Stomach (tissue), 4 donors: ENCODE data around the gene SLC51A.

Source experiments
- POLR2A ChIP-seq, 4 donors: fragments of 450-650 bp; IDR thresholded peaks; one replicate each; pipeline ENCODE4 v1.6.1; 2016; ENCODE audit warnings: antibody characterized with exemption in 4 of 4, control low read depth in 2 of 4, mild to moderate bottlenecking in 1 of 4, moderate library complexity in 1 of 4
- TF ChIP-seq, protein P1 (sequence below), 7 experiments: fragments of 450-650 bp in 4 of 7; fragments of 200-600 bp in 3 of 7; sonication (generic) in 3 of 7; IDR thresholded peaks; one replicate each; pipeline ENCODE4 v1.5.1; 2016 to 2019; ENCODE audit warnings: antibody characterized with exemption in 7 of 7, control low read depth in 2 of 7, mild to moderate bottlenecking in 1 of 7

DNA sequence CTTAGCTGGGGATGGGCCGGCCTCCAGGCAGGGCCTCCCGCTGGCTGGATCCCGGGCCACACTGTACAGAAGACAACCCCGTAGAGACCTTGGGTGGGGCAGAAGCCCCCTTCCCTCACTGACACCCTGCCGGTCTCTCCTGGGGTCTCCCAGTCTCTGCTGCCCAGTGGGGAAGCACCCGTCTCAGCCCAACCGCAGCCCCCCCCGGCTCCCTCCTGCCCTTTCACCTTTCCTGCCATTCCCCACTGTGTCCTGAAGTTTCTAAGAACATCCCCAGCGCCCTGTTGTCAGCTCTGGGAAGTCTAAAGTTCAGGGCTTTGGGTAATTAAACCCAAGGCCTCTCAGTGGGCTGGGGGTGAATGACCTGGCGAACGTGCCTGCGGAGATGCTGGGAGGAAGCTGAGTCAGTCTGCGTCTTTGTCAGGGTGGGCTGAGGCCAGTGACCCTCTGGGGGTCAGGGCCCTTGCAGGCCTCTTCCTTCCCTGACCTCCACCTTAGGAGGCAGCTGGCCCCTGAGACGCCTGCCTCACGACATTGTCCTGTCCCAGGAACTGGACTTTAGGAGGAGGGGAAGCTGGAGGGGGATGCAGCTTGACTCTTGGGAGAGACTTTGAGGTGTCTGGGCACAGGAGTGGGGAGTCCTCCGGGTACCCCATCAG lies 1.4 kb upstream of the SLC51A start:
- TF ChIP-seq, protein P1, sequence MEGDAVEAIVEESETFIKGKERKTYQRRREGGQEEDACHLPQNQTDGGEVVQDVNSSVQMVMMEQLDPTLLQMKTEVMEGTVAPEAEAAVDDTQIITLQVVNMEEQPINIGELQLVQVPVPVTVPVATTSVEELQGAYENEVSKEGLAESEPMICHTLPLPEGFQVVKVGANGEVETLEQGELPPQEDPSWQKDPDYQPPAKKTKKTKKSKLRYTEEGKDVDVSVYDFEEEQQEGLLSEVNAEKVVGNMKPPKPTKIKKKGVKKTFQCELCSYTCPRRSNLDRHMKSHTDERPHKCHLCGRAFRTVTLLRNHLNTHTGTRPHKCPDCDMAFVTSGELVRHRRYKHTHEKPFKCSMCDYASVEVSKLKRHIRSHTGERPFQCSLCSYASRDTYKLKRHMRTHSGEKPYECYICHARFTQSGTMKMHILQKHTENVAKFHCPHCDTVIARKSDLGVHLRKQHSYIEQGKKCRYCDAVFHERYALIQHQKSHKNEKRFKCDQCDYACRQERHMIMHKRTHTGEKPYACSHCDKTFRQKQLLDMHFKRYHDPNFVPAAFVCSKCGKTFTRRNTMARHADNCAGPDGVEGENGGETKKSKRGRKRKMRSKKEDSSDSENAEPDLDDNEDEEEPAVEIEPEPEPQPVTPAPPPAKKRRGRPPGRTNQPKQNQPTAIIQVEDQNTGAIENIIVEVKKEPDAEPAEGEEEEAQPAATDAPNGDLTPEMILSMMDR (IDR thresholded peaks at IDR 0.05), result no peak
- no peak for TF ChIP-seq POLR2A (IDR thresholded peaks at IDR 0.05)
